Epithelial cell of proximal tubule (primary cell): ENCODE data around the gene MBD3L3. TPM values are rescaled to one million over a fixed set of nuclear protein-coding genes. Genes with fewer than 3 reads are reported as not detected.

ENCODE experiments used
- DNase-seq: peaks from one replicate; pipeline ENCODE4 v3.0.0-alpha.2; 2011; ENCODE audit warnings: low read depth
- H3K4me3 ChIP-seq: 2 replicates; pipeline ENCODE4 v1.5.1; 2011; ENCODE audit warnings: low read depth, mild to moderate bottlenecking, low read length
- total RNA-seq: library from RNA; depleted of rRNA; stranded (reverse); fragments of >200 nt; gene quantifications from 2 replicates; pipeline ENCODE4 v1.2.3, GENCODE V29; 2015
- TF ChIP-seq, protein P1 (sequence below): conservative IDR thresholded peaks from 2 replicates; pipeline ENCODE4 v1.5.1; 2012; ENCODE audit warnings: low read depth, mild to moderate bottlenecking, low read length

Gene MBD3L3
- total RNA-seq, 1 donor from 2014 or later: not detected

- TF ChIP-seq, protein P1, sequence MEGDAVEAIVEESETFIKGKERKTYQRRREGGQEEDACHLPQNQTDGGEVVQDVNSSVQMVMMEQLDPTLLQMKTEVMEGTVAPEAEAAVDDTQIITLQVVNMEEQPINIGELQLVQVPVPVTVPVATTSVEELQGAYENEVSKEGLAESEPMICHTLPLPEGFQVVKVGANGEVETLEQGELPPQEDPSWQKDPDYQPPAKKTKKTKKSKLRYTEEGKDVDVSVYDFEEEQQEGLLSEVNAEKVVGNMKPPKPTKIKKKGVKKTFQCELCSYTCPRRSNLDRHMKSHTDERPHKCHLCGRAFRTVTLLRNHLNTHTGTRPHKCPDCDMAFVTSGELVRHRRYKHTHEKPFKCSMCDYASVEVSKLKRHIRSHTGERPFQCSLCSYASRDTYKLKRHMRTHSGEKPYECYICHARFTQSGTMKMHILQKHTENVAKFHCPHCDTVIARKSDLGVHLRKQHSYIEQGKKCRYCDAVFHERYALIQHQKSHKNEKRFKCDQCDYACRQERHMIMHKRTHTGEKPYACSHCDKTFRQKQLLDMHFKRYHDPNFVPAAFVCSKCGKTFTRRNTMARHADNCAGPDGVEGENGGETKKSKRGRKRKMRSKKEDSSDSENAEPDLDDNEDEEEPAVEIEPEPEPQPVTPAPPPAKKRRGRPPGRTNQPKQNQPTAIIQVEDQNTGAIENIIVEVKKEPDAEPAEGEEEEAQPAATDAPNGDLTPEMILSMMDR: no peak
- H3K4me3 ChIP-seq: no peak overlapping the region
- DNase-seq: no peak
Observed at GRCh38 chr19:7018828-7019227, 39.6 kb downstream of the MBD3L3 start.

- TF ChIP-seq, protein P1: no peak
- H3K4me3 ChIP-seq: no peak overlapping the region
- DNase-seq: peak; percentile 86
Observed at GRCh38 chr19:7013678-7014077, 44.8 kb downstream of the MBD3L3 start.

DNA sequence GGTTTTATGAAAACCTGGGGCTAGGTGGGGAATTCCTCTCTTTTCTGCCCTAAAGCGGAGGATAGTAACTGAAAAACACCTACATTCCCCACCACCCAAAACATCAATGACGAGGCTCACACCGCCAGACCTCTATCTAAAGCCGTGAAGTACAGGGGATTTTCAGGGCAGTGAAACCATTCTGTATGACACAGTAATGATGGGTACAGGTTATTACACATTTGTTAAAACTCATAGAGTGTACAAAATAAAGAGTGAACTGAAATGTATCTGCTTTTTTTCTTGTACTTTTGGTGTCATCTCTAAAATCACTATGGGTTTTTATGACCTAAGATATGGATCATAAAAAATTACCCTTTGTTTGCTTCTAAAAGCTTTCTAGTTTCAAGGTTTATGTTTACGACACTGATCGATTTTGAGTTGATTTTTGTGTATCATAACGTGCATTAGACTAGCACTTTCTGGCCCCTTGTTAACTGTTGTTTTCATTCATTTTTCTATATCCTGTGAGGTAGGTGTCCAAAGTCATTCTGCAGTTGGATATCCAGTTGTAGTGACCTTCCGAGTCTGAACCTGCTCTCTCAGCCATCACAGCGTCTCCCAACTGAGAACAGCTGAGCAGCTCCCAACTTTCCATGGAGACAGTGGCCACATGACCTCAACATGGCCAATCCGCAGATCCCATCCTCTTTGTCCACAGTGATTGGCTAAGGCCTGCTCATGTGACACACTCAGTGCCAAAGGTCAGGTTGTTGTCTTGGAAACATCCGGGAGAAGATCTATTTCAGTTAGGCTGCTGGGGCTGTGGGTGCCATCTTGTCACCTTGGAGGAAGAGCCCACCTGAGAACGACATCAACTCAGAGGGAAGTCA is 47.5 kb downstream of the MBD3L3 start:
- TF ChIP-seq, protein P1: no peak
- no peak overlapping the region for H3K4me3 ChIP-seq
- no peak for DNase-seq

GRCh38 chr19:7007859-7008258 is 50.6 kb downstream of the MBD3L3 start:
- DNase-seq: no peak
- TF ChIP-seq, protein P1: no peak
- no peak overlapping the region for H3K4me3 ChIP-seq

Other genes starting within 250 kb of the MBD3L3 start
- not detected in 2 replicates for gene ADGRE1, start 171.1 kb downstream of the MBD3L3 start, total RNA-seq
- not detected in 2 replicates for gene MBD3L2B, start 37.2 kb downstream of the MBD3L3 start, total RNA-seq
- not detected in 2 replicates for gene MBD3L5, start 28.1 kb downstream of the MBD3L3 start, total RNA-seq
- not detected in 2 replicates for gene MBD3L4, start 18.5 kb downstream of the MBD3L3 start, total RNA-seq
- not detected in 2 replicates for gene MBD3L2, start 9.4 kb downstream of the MBD3L3 start, total RNA-seq
- 5.2 TPM in 2 replicates for gene ZNF557, start 11.0 kb upstream of the MBD3L3 start, total RNA-seq
- 5.1 and 18.0 TPM in 2 replicates for gene INSR, start 235.7 kb upstream of the MBD3L3 start, total RNA-seq